Measurements from ENCODE around the gene TMEM255B. TPM values are rescaled to one million over a fixed set of nuclear protein-coding genes. Genes with fewer than 3 reads are reported as not detected.

TMEM255B gene
- total RNA-seq, 2 experiments from 2014 or later = 1.0 to 1.2 TPM

- H3K27ac ChIP-seq (ENCODE audit: low read depth in 1 of 2, low read length in 2 of 2) = no peak overlapping the region
- no peak overlapping the region for H3K4me3 ChIP-seq (ENCODE audit: low read length)
- no peaks in the 10 kb centered on the region for H3K4me1 Mint-ChIP-seq (ENCODE audit: low read depth)
- TF ChIP-seq CTCF (IDR thresholded peaks at IDR 0.05) = no peak
- no peak for ATAC-seq (ENCODE audit: poor library complexity)
- H3K27me3 ChIP-seq (ENCODE audit: control insufficient read depth in 1 of 2, insufficient read depth in 2 of 2, low read length in 2 of 2) = no peaks in the 10 kb centered on the region
- H3K4me1 ChIP-seq (ENCODE audit: insufficient read depth, low read length) = no peaks in the 10 kb centered on the region
- no peaks in the 10 kb centered on the region for H3K9me3 Mint-ChIP-seq
- no peaks in the 10 kb centered on the region for H3K36me3 ChIP-seq (ENCODE audit: insufficient read depth, low read length)
- no peak overlapping the region for H3K27ac Mint-ChIP-seq
- ChIA-PET POLR2A (no interaction called here), CTCF (no interaction called here)
- peak in 1 of 14 experiments; percentile 23 for DNase-seq
- H3K4me3 Mint-ChIP-seq = no peak overlapping the region
- intact Hi-C loops (cut with DNase I, micrococcal nuclease) = no loop called here
- H3K36me3 Mint-ChIP-seq (ENCODE audit: low read depth) = no peaks in the 10 kb centered on the region
- peaks cover 7% of the 10 kb centered on the region for H3K27me3 Mint-ChIP-seq
- H3K9me3 ChIP-seq (ENCODE audit: control insufficient read depth in 1 of 2, insufficient read depth in 1 of 2, low read length in 2 of 2) = peaks cover 0 to 12% of the 10 kb centered on the region in 2 experiments
These were observed 33.3 kb downstream of the TMEM255B start for GRCh38 chr13:113792236-113792770.

GRCh38 chr13:113792886-113793717, 34.1 kb downstream of the TMEM255B start:
- DNase-seq = no peak
- Mint-ChIP-seq H3K36me3 (ENCODE audit: low read depth) (no peaks in the 10 kb centered on the region), H3K4me1 (ENCODE audit: low read depth) (no peaks in the 10 kb centered on the region), H3K9me3 (no peaks in the 10 kb centered on the region), H3K27me3 (peaks cover 7% of the 10 kb centered on the region), H3K4me3 (no peak overlapping the region), H3K27ac (no peak overlapping the region)
- Histone ChIP-seq H3K9me3 (ENCODE audit: control insufficient read depth in 1 of 2, insufficient read depth in 1 of 2, low read length in 2 of 2) (peaks cover 0 to 12% of the 10 kb centered on the region in 2 experiments), H3K27me3 (ENCODE audit: control insufficient read depth in 1 of 2, insufficient read depth in 2 of 2, low read length in 2 of 2) (no peaks in the 10 kb centered on the region), H3K4me3 (ENCODE audit: low read length) (no peak overlapping the region), H3K27ac (ENCODE audit: low read depth in 1 of 2, low read length in 2 of 2) (no peak overlapping the region), H3K36me3 (ENCODE audit: insufficient read depth, low read length) (no peaks in the 10 kb centered on the region), H3K4me1 (ENCODE audit: insufficient read depth, low read length) (no peaks in the 10 kb centered on the region)
- intact Hi-C loops (cut with DNase I, micrococcal nuclease) = no loop called here
- CTCF ChIA-PET = no interaction called here
- ATAC-seq (ENCODE audit: poor library complexity) = no peak
- POLR2A ChIA-PET = no interaction called here
- no peak for TF ChIP-seq CTCF (IDR thresholded peaks at IDR 0.05)

- no peak for TF ChIP-seq CTCF (IDR thresholded peaks at IDR 0.05)
- CTCF ChIA-PET = no interaction called here
- intact Hi-C loops (cut with DNase I, micrococcal nuclease) = no loop called here
These were observed 34.7 kb downstream of the TMEM255B start for GRCh38 chr13:113793718-113794085.

More at GRCh38 chr13:113793718-113794085, 34.7 kb downstream of the TMEM255B start:
- H3K27ac Mint-ChIP-seq = no peak overlapping the region
- H3K9me3 Mint-ChIP-seq = no peaks in the 10 kb centered on the region
- Histone ChIP-seq H3K4me3 (ENCODE audit: low read length) (no peak overlapping the region), H3K27ac (ENCODE audit: low read depth in 1 of 2, low read length in 2 of 2) (no peak overlapping the region), H3K4me1 (ENCODE audit: insufficient read depth, low read length) (no peaks in the 10 kb centered on the region), H3K36me3 (ENCODE audit: insufficient read depth, low read length) (no peaks in the 10 kb centered on the region), H3K27me3 (ENCODE audit: control insufficient read depth in 1 of 2, insufficient read depth in 2 of 2, low read length in 2 of 2) (no peaks in the 10 kb centered on the region), H3K9me3 (ENCODE audit: control insufficient read depth in 1 of 2, insufficient read depth in 1 of 2, low read length in 2 of 2) (peaks cover 0 to 12% of the 10 kb centered on the region in 2 experiments)
- ATAC-seq (ENCODE audit: poor library complexity) (no peak), DNase-seq (no peak)
- no peak overlapping the region for H3K4me3 Mint-ChIP-seq
- H3K4me1 Mint-ChIP-seq (ENCODE audit: low read depth) = no peaks in the 10 kb centered on the region
- H3K27me3 Mint-ChIP-seq = peaks cover 7% of the 10 kb centered on the region
- POLR2A ChIA-PET = no interaction called here
- no peaks in the 10 kb centered on the region for H3K36me3 Mint-ChIP-seq (ENCODE audit: low read depth)

Measured in CD4-positive, alpha-beta T cell (primary cell).